AG04450 (cell line): ENCODE data around the gene RPS2. TPM values are rescaled to one million over a fixed set of nuclear protein-coding genes. Genes with fewer than 3 reads are reported as not detected.

Experiments
- CTCF ChIA-PET: fragments of 300-600, 350-600 bp; formaldehyde crosslinking; extraction: SDS; loops from one replicate; lab custom pipeline; 2022; ENCODE audit warnings: antibody characterized with exemption, inconsistent platforms; lab: Charles Lee
- POLR2A ChIA-PET: fragments of 350-600 bp; formaldehyde crosslinking; extraction: SDS; loops from one replicate; lab custom pipeline; 2021; ENCODE audit warnings: antibody characterized with exemption, inconsistent platforms; lab: Yijun Ruan, JAX
- DNase-seq: peaks from one replicate; pipeline ENCODE4 v3.0.0-alpha.2; 2011; ENCODE audit warnings: low read depth, low spot score
- H3K27ac ChIP-seq: one replicate; pipeline ENCODE4 v1.5.1; 2012; ENCODE audit warnings: low read depth, low read length, control low read depth
- H3K27me3 ChIP-seq: one replicate; pipeline ENCODE4 v1.6.0; 2012; ENCODE audit warnings: low read length; ENCODE audit not compliant: control insufficient read depth, insufficient read depth
- H3K4me3 ChIP-seq: 2 replicates; pipeline ENCODE4 v1.5.1; 2011; ENCODE audit warnings: mild to moderate bottlenecking, low read depth, low read length, control low read depth
- H3K9me3 ChIP-seq: 2 replicates; pipeline ENCODE4 v1.5.1; 2012; ENCODE audit warnings: low read length; ENCODE audit not compliant: control insufficient read depth, insufficient read depth
- polyA plus RNA-seq: library from polyadenylated mRNA; depleted of rRNA; stranded (reverse); fragments of >200 nt; gene quantifications from 2 replicates; pipeline ENCODE4 v1.2.3, GENCODE V29; 2011
- TF ChIP-seq, protein P1 (sequence below): IDR thresholded peaks from 2 replicates; pipeline ENCODE4 v1.5.1; 2011; ENCODE audit warnings: low read depth, low read length, control low read depth, inconsistent platforms

Gene RPS2
- polyA plus RNA-seq, 1 experiment, result 2,494 TPM

DNA sequence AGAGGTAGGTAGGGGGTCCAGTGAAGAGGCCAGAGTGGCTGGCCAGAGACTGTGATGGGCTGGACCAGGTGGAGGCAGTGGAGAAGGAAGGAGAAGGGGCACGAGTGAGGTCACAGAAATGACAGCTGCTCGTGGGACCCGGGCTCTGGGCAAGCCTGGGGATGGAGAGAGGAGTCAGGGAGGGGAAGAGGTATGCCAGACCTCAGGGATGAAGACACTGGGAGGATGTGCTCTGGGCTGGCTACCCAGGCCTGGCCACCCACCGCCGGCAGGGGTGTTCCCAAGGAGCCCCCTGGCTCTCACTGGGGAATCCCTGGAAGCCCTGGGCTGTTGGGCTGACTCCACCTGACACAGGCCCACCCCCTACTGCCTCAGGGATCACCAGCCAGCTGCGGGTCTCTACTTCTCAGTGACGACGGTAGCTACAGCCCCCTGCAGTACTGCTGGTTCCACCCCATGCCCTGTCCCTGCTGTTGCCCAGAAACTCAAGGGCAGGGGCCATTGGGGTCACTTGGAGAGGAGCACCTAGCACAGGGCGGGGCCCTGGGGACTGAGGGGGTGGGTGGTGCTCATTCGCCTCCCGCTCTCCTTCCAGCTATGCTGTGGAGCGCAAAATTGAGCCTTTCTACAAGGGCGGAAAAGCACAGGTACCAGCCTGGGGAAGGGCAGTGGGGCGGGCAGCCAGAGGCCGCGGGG, 9.0 kb upstream of the RPS2 start:
- POLR2A ChIA-PET, result interaction anchor here (1.8 kb wide), 1 partner anchor 9 kb away, joined by 13 read pairs; the partner anchor contains the start of gene RPS2
- TF ChIP-seq, protein P1, sequence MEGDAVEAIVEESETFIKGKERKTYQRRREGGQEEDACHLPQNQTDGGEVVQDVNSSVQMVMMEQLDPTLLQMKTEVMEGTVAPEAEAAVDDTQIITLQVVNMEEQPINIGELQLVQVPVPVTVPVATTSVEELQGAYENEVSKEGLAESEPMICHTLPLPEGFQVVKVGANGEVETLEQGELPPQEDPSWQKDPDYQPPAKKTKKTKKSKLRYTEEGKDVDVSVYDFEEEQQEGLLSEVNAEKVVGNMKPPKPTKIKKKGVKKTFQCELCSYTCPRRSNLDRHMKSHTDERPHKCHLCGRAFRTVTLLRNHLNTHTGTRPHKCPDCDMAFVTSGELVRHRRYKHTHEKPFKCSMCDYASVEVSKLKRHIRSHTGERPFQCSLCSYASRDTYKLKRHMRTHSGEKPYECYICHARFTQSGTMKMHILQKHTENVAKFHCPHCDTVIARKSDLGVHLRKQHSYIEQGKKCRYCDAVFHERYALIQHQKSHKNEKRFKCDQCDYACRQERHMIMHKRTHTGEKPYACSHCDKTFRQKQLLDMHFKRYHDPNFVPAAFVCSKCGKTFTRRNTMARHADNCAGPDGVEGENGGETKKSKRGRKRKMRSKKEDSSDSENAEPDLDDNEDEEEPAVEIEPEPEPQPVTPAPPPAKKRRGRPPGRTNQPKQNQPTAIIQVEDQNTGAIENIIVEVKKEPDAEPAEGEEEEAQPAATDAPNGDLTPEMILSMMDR, result no peak
- Histone ChIP-seq H3K27ac (no peak overlapping the region), H3K4me3 (no peak overlapping the region), H3K27me3 (no peaks in the 10 kb centered on the region), H3K9me3 (peaks cover under 1% of the 10 kb centered on the region; the same call in 1 of the 2 replicates)
- no peak for DNase-seq
- CTCF ChIA-PET, result no interaction called here

DNA sequence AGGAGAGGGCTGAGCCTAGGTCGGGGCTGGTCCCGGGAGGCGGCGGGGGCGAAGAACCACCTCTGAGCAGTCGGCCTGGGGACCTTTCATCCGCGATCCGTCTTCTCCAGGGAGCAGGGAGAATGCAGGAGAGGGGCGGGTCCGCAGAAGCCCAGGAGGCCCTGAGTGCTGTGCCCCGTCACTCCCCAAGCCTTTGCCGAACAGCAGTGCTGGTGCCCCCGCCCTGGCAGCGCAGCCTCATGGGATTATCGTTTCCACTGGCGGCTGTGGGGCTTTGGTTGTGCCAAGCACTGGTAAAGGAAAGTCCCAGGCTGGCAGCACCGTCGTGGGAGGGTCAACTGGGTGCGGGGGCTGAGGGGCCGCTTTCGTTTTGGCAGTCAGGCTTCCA, 7.9 kb upstream of the RPS2 start:
- POLR2A ChIA-PET, result interaction anchor here (1.4 to 1.8 kb wide), 2 partner anchors 8 to 182 kb away, joined by 10 to 13 read pairs; partner anchors contain the start of genes RPS2 and TRAF7
- CTCF ChIA-PET, result no interaction called here
- Histone ChIP-seq H3K27ac (no peak overlapping the region), H3K9me3 (no peaks in the 10 kb centered on the region; the same call in 1 of the 2 replicates), H3K4me3 (peak overlapping the region; percentile 66), H3K27me3 (no peaks in the 10 kb centered on the region)
- TF ChIP-seq, protein P1, result no peak
- no peak for DNase-seq

DNA sequence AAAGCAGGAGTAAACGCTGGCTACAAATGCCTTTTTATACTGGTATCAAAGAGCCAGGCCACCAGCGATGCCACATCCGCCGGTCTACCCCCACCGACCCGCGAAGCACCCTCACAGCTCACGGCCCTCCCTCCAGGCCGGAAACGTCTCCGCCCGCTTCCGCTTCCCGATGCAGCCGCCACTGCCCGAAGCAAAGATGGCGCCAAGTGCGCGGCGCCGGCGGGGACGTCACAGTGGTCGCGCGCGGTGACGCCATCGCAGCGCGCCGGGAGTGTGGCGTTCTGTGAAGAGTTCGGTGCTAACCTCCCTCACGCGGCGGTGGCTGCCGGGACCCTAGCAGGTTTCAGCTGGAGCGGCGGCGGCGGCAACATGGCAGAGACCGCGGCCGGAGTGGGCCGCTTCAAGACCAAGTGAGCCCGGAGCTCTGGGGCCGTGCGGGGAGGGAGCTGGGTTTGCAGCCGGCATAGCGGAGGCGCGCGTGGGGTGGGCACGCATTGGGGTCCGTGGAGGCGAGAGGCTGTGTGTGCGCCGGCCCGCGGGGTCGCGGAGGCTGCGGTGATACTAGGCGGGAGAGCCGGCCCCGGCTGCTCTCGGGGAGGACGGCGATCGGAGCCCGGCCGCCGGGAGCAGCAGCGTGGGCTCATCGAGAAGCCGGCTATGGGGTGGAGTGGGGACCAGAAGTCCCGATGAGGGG, 7.3 kb upstream of the RPS2 start, which contains the start of gene TBL3:
Gene TBL3 (plus strand): TSS at position 258 of the 694 bp plus-strand sequence. CDS start 112 bp downstream, at position 370.
- TF ChIP-seq, protein P1, result no peak
- Histone ChIP-seq H3K9me3 (no peaks in the 10 kb centered on the region; the same call in 1 of the 2 replicates), H3K4me3 (peak within 1 kb of the TSS; percentile 66), H3K27ac (peak within 1 kb of the TSS; percentile 92), H3K27me3 (no peaks in the 10 kb centered on the region)
- POLR2A ChIA-PET, result interaction anchor here (0.7 to 1.6 kb wide), 8 partner anchors 8 to 238 kb away, joined by 3 to 10 read pairs (median 4); partner anchors contain the start of genes BRICD5, GFER, NTHL1 and TRAF7
- peak; percentile 83 for DNase-seq
- CTCF ChIA-PET, result interaction anchor here (0.6 kb wide), 1 partner anchor 464 kb away, joined by 3 read pairs; no protein-coding TSS in a partner anchor

DNA sequence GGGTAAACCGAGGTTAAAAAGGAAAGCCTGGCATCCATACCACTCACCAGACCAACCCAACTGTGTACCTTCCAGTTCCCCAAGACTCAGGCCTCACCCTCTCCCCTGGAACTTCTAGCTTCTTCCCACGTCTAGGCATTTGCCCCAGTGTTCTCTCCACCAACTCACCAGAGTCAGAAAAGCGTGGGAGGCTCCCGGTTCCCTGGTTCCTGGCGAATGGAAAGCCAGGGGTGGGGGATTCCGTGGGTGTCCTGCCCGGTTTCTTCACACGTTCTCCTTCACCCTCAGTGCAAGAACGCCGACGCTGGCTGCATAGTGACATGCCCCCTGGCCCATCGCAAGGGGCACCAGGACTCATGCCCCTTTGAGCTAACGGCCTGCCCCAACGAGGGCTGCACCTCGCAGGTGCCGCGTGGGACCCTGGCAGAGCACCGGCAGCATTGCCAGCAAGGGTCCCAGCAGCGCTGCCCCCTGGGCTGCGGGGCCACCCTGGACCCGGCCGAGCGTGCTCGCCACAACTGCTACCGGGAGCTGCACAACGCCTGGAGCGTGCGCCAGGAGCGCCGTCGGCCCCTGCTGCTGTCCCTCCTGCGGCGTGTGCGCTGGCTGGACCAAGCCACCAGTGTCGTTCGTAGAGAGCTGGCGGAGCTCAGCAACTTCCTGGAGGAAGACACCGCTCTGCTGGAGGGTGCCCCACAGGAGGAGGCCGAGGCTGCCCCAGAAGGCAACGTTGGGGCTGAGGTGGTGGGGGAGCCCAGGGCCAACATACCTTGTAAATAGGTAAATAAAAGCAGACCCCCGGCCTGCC, 3.7 kb upstream of the RPS2 start:
- no peaks in the 10 kb centered on the region for H3K27me3 ChIP-seq
- no peaks in the 10 kb centered on the region; the same call in 1 of the 2 replicates for H3K9me3 ChIP-seq
- ChIA-PET CTCF (no interaction called here), POLR2A (no interaction called here)
- TF ChIP-seq, protein P1, result no peak
- H3K4me3 ChIP-seq, result no peak overlapping the region
- DNase-seq, result no peak
- no peak overlapping the region for H3K27ac ChIP-seq
